H54 (cell line): ENCODE results near the gene UBE2A.
A peak's percentile ranks its signal among the peaks of the same experiment; 100 is the strongest.

Source experiments
- DNase-seq: peaks from one replicate; pipeline ENCODE4 v3.0.0; 2011; ENCODE audit warnings: low spot score, mixed read lengths; ENCODE audit not compliant: insufficient read length
- FAIRE-seq: peaks from 3 replicates; lab custom pipeline; 2011; peaks lifted over from hg19 to GRCh38; lab: Jason Lieb, UNC
- POLR2A ChIP-seq: IDR thresholded peaks from 2 replicates; pipeline ENCODE4 v1.6.1; 2011; ENCODE audit warnings: low read depth, mild to moderate bottlenecking, low read length

The UBE2A gene

GRCh38 chrX:119589810-119590209 is 15.4 kb downstream of the UBE2A start:
- no peak for TF ChIP-seq POLR2A
- no peak for DNase-seq
- FAIRE-seq = no peak

DNA sequence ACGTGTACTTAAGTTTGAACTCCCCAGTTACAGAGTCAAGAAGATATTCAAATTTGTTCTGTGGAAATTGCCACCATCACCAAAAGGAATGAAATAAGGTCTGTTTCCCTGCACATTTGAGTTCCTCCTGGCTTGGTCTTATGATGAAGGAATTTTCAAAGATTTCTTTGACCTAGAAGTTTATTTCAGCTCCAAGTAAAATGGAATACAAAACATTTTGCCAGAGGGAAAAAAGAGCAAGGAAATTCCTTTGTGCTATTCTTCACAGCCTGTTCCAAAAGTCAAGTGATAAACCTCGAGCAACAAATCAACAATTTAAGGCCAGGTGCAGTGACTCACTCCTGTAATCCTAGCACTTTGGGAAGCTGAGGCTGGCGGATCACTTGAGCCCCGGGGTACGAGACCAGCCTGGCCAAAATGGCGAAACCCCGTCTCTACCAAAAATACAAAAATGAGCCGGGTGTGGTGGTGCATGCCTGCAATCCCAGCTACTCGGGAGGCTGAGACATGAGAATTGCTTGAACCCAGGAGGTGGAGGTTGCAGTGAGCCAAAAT is 28.4 kb downstream of the UBE2A start:
- no peak for FAIRE-seq

DNA sequence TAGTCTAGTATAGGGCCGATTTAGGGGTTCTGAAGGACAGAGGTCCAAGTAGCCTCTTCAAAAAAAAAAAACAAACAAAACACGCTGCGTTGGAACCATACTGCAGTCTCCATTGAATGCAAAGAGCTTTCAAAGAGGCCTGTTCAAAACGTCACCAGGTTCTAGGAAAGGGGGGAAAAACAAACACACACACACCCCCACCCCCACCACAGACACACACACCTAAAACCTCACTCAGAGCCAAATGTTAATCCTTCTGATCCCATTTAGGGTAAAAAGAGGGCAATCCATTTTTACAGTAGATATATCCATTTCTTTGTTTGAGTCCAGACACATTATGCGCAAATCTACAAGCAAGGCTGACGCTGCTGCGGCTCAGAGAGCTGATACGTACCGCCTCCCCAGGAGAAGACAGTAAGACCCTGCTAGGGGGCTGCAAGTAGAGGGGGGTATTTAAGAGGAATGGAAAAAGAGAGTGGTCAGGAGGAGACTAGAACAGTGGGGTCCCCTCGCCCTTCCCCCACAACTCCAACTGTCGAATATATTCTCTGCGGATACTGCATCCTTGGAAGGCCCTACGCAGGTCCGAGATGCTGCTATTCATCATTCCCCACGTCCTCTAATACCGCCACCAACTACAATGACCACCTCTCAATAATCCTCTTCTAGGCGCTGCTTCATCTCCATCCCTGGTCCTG is 30.6 kb downstream of the UBE2A start:
- no peak for FAIRE-seq

More for the DNA sequence above, 28.4 kb downstream of the UBE2A start:
- TF ChIP-seq POLR2A = no peak
- DNase-seq = no peak

DNA sequence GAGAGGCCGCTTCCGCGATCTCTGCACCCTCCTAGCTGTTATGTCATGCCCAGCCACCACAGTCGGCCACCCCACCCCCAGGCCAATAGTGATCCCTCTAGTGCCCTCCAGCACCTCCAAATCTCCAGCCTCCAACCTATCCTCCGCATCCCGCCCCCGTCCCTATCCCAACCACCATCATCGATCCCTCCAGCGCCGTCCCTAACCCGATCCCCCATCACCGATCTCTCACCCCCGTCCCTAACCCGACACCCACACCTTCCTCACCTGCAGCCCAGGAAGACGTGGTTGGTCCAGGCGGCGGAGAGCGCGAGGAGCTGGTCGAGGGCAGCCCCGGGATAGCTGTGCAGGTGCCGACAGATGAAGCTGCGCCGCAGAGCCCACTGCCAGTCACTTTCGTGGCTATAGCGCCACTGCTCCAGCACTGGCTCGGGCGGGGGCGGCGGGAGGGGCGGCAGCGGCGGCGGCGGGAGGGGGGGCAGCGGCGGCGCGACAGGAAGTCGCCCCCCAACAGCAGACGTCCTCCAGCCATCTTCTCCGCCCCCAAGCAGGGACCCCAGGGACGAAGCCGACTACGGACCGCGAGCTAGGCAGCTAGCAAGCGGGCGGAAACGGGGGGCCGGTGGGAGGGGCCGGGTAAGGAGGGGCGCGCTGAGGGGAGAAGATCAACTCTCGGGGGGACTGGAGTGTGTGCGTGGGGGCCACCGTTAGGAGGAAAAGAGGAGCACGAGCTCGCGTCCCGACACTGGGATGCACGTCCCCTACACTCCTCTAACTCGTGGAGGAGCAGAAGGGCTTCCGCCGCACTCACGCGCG is 31.3 kb downstream of the UBE2A start:
- TF ChIP-seq POLR2A = no peak
- FAIRE-seq (no peak), DNase-seq (no peak)

More for the DNA sequence above, 30.6 kb downstream of the UBE2A start:
- no peak for TF ChIP-seq POLR2A
- no peak for DNase-seq

DNA sequence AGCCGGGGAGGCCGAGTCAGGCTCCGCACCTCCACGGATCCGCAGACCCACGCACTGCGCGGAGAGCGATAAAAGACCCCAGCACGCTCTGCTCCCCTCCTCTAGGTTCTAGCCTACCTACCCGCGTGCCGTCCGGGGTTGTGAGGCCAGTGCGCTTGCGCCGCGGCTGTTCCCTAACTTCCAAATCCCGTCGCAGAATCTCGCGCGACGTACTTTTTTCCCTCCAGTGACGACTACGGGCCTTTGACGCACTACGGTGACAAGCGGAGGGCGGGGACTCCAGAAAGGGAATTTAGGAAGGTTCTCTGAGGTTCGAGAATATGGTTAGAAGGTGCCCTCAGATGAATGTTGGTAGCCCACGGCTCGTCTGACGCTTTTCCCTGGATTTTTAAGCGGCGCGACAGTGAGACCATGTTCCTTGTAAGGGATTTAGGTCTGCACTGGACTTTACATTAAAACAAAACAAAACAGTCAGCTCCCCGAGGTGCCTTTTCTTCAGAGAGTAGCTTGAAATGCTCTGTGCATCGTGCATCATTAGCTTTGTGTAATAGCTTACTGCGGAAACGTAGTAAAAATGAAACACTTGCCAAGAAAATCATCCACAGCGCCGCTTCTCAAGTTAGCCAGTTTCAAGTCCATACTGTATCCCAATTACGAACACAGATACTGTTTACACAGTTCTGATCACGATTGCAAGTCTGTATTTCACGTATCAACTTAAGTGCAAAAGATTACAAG is 32.1 kb downstream of the UBE2A start, which contains the start of gene NKRF:
NKRF (minus strand) TSS at position 145 of the 738 bp plus-strand sequence.
- FAIRE-seq (peak; percentile 93), DNase-seq (peak; percentile 72)
- peak; percentile 78 for TF ChIP-seq POLR2A

- DNase-seq (no peak), FAIRE-seq (no peak)
Measured at GRCh38 chrX:119607018-119607389, 32.6 kb downstream of the UBE2A start.

DNA sequence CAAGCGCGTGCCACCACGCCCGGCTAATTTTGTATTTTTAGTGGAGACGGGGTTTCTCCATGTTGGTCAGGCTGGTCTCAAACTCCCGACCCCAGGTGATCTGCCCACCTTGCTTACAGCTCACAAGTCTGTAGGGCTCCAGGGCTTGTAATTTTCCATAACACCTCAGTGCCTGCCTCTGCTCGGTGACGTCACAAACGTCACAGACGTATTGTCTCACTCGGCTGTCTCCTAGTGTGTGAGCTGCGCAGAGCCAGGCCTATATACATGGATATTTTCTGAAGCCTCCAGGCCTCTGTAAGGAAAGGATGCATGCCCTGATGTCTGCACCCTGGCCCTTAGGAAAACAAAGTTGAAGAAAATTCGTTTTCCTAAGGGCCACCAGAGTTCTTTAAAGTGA is 40.4 kb downstream of the UBE2A start:
- no peak for DNase-seq
- no peak for TF ChIP-seq POLR2A
- FAIRE-seq = no peak

More at GRCh38 chrX:119607018-119607389, 32.6 kb downstream of the UBE2A start:
- no peak for TF ChIP-seq POLR2A

DNA sequence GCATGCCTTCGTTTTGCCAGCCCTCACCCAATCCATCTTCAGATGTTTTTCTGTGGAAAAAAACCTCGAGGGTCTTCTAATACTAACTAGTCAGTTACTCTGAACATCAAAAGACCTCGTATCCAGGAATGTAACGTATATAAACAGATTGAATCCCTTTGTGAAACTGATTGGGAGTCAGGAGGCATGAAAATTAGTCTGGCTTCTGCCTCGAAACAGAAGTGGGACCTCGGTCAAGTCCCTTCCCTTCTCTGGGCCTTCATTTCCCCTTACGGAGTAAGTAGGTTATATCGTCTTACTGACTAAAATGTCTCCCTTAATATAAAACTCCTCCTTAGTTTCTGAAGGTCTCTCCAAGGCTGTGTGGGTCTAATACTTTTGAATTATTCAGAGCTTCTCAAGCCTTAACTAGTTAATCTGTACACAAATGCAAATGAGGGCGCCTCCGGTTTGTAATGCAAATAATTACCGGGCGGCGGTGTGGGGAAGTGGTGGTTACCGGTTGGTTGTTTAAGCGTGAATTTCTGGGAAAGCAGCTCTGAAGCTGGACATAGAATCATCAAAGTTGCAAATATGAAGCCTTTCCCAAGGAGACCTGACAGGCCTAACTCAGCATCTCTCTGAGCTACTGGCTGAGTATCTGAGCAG is 43.3 kb downstream of the UBE2A start:
- no peak for TF ChIP-seq POLR2A
- no peak for DNase-seq
- no peak for FAIRE-seq

GRCh38 chrX:119618439-119618838 is 44.1 kb downstream of the UBE2A start:
- no peak for TF ChIP-seq POLR2A
- DNase-seq (no peak), FAIRE-seq (no peak)

- FAIRE-seq (peak; percentile 52), DNase-seq (no peak)
- no peak for TF ChIP-seq POLR2A
Measured at GRCh38 chrX:119622356-119623232, 48.2 kb downstream of the UBE2A start.

DNA sequence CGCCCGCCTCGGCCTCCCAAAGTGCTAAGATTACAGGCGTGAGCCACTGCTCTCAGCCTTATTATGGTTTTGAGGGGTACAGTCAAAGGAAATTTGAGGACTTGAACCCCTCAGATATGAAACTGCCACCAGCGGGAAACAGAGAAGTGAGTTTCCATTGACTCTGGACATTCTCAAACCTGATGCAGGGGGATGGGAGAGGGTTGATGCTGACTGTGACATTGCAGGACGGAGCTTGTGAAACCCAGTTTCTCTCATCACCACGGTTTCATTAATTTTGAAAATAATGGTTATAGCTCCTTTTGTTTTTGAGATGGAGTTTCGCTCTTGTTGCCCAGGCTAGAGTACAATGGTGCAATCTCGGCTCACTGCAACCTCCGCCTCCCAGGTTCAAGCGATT is 50.1 kb downstream of the UBE2A start:
- DNase-seq (no peak), FAIRE-seq (no peak)

GRCh38 chrX:119624951-119625668 is 50.7 kb downstream of the UBE2A start:
- DNase-seq (no peak), FAIRE-seq (no peak)
- no peak for TF ChIP-seq POLR2A

More for the DNA sequence above, 50.1 kb downstream of the UBE2A start:
- no peak for TF ChIP-seq POLR2A
